ENCODE data around the gene PPARG.

PPARG gene

DNA sequence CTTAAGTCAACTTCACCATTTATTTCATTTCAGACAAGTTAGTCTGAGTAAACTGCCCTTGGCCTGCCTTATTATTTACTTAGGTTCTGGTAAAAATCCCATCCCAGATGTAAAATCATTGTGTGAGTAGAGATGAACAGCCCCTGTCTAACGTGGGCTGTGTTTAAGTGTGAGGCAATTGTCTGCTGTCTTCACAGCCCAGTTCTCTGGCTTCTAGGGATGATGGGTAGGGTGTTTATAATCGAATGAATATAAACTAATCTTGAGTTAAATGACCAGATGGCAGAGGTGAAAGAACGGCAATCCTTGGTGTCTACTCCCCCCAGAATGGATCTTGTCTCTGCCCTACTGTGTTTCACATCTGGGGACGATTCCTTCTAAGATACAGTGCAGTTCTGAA is 20.8 kb downstream of the PPARG start:
- no peaks in the 10 kb centered on the region for H3K4me1 ChIP-seq (ENCODE audit: low read length)
- H3K27ac ChIP-seq (ENCODE audit: low read length): no peak overlapping the region
- H3K27me3 ChIP-seq (replicated peaks; ENCODE audit: insufficient read depth, low read length): no peaks in the 10 kb centered on the region
- H3K9ac ChIP-seq (ENCODE audit: low read length): no peak overlapping the region
- DNase-seq: no peak
- no peaks in the 10 kb centered on the region for H3K79me2 ChIP-seq (ENCODE audit: low read length)
- H3K9me2 ChIP-seq (replicated peaks; ENCODE audit: insufficient read depth, low read length): no peaks in the 10 kb centered on the region
- H3K36me3 ChIP-seq (replicated peaks; ENCODE audit: insufficient read depth, low read length): no peaks in the 10 kb centered on the region
- no peak overlapping the region for H3K4me3 ChIP-seq (ENCODE audit: low read length)
- H3K4me2 ChIP-seq (ENCODE audit: low read depth, low read length): no peak overlapping the region
- TF ChIP-seq EZH2phosphoT487 (IDR thresholded peaks at IDR 0.05; ENCODE audit: low read length) (no peak), EZH2 (optimal IDR thresholded peaks at IDR 0.05; ENCODE audit: low read depth, low read length) (no peak)
- TF ChIP-seq, protein P1, sequence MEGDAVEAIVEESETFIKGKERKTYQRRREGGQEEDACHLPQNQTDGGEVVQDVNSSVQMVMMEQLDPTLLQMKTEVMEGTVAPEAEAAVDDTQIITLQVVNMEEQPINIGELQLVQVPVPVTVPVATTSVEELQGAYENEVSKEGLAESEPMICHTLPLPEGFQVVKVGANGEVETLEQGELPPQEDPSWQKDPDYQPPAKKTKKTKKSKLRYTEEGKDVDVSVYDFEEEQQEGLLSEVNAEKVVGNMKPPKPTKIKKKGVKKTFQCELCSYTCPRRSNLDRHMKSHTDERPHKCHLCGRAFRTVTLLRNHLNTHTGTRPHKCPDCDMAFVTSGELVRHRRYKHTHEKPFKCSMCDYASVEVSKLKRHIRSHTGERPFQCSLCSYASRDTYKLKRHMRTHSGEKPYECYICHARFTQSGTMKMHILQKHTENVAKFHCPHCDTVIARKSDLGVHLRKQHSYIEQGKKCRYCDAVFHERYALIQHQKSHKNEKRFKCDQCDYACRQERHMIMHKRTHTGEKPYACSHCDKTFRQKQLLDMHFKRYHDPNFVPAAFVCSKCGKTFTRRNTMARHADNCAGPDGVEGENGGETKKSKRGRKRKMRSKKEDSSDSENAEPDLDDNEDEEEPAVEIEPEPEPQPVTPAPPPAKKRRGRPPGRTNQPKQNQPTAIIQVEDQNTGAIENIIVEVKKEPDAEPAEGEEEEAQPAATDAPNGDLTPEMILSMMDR (IDR thresholded peaks at IDR 0.05; ENCODE audit: low read length): no peak
- H2AFZ ChIP-seq (ENCODE audit: low read length): no peak overlapping the region
- H3F3A ChIP-seq (ENCODE audit: insufficient read depth, low read length): no peaks in the 10 kb centered on the region
- H3K9me3 ChIP-seq (replicated peaks; ENCODE audit: insufficient read depth, low read length): no peaks in the 10 kb centered on the region
- no peaks in the 10 kb centered on the region for H4K20me1 ChIP-seq (ENCODE audit: insufficient read depth, low read length)

DNA sequence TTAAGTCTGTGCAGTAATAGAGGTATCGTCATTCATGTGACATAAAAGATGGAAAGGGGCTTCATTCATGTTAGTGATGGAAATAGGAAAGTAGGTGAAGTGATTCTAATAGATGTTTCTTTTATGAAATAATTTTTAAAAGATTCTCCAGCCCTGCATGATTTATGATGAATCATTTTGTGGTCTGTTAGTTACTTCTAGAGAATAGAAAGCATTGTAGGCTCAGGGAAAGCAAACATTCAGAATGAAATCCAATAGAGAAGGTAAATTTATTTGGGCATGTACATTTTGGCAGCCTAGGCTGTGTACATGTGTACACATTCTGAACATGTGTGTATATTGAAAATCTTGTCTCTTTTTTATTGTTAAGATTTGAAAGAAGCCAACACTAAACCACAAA is 23.1 kb downstream of the PPARG start:
- no peak overlapping the region for H2AFZ ChIP-seq (ENCODE audit: low read length)
- no peak overlapping the region for H3K4me3 ChIP-seq (ENCODE audit: low read length)
- no peaks in the 10 kb centered on the region for H3F3A ChIP-seq (ENCODE audit: insufficient read depth, low read length)
- no peak overlapping the region for H3K9ac ChIP-seq (ENCODE audit: low read length)
- no peaks in the 10 kb centered on the region for H3K9me2 ChIP-seq (replicated peaks; ENCODE audit: insufficient read depth, low read length)
- DNase-seq: no peak
- no peak overlapping the region for H3K4me2 ChIP-seq (ENCODE audit: low read depth, low read length)
- no peaks in the 10 kb centered on the region for H3K9me3 ChIP-seq (replicated peaks; ENCODE audit: insufficient read depth, low read length)
- H3K27ac ChIP-seq (ENCODE audit: low read length): no peak overlapping the region
- no peaks in the 10 kb centered on the region for H3K79me2 ChIP-seq (ENCODE audit: low read length)
- TF ChIP-seq, protein P1 (IDR thresholded peaks at IDR 0.05; ENCODE audit: low read length): no peak
- TF ChIP-seq EZH2phosphoT487 (IDR thresholded peaks at IDR 0.05; ENCODE audit: low read length): no peak
- TF ChIP-seq EZH2 (optimal IDR thresholded peaks at IDR 0.05; ENCODE audit: low read depth, low read length): no peak
- H3K27me3 ChIP-seq (replicated peaks; ENCODE audit: insufficient read depth, low read length): no peaks in the 10 kb centered on the region
- H3K4me1 ChIP-seq (ENCODE audit: low read length): no peaks in the 10 kb centered on the region
- no peaks in the 10 kb centered on the region for H4K20me1 ChIP-seq (ENCODE audit: insufficient read depth, low read length)
- H3K36me3 ChIP-seq (replicated peaks; ENCODE audit: insufficient read depth, low read length): no peaks in the 10 kb centered on the region

DNA sequence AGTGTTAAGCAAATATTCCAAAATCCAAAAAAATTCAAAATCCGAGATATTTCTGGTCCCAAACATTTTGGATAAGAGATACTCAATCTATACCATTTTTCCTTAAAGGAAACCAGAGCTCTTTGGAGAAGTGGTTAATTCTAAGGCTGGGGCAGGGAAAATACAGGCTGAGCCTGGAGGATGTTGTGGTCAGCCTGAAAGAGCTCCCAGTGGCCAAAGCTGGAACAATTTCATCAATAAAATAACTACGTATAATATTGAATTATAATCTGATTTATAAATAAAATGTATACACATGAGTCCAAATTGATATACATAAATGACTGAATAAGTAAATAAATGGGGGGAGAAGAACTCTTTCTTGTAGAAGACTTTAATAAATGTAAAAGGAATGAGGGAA is 24.6 kb downstream of the PPARG start:
- no peaks in the 10 kb centered on the region for H3F3A ChIP-seq (ENCODE audit: insufficient read depth, low read length)
- no peak overlapping the region for H3K4me2 ChIP-seq (ENCODE audit: low read depth, low read length)
- no peaks in the 10 kb centered on the region for H4K20me1 ChIP-seq (ENCODE audit: insufficient read depth, low read length)
- H3K36me3 ChIP-seq (replicated peaks; ENCODE audit: insufficient read depth, low read length): no peaks in the 10 kb centered on the region
- no peaks in the 10 kb centered on the region for H3K9me2 ChIP-seq (replicated peaks; ENCODE audit: insufficient read depth, low read length)
- no peak overlapping the region for H3K4me3 ChIP-seq (ENCODE audit: low read length)
- H3K27me3 ChIP-seq (replicated peaks; ENCODE audit: insufficient read depth, low read length): no peaks in the 10 kb centered on the region
- no peak overlapping the region for H3K9ac ChIP-seq (ENCODE audit: low read length)
- H3K4me1 ChIP-seq (ENCODE audit: low read length): no peaks in the 10 kb centered on the region
- TF ChIP-seq EZH2phosphoT487 (IDR thresholded peaks at IDR 0.05; ENCODE audit: low read length): no peak
- TF ChIP-seq, protein P1 (IDR thresholded peaks at IDR 0.05; ENCODE audit: low read length): no peak
- no peaks in the 10 kb centered on the region for H3K79me2 ChIP-seq (ENCODE audit: low read length)
- no peak for DNase-seq
- H2AFZ ChIP-seq (ENCODE audit: low read length): no peak overlapping the region
- no peaks in the 10 kb centered on the region for H3K9me3 ChIP-seq (replicated peaks; ENCODE audit: insufficient read depth, low read length)
- H3K27ac ChIP-seq (ENCODE audit: low read length): no peak overlapping the region

All from MM.1S (cell line).